ENCODE data around the gene AHR. TPM values are rescaled to one million over a fixed set of nuclear protein-coding genes. Genes with fewer than 3 reads are reported as not detected.
"Not testable (repeated sequence)": the region's sequence is repeated elsewhere in the genome, so short reads cannot be mapped to it uniquely, and the experiment has no call there.

The AHR gene
- total RNA-seq, 1 donor from 2014 or later, result 85.4 TPM

GRCh38 chr7:17339139-17339538, 40.7 kb downstream of the AHR start:
- DNase-seq (ENCODE audit: low read depth in 2 of 2), result peak in 1 of 2 donors; percentile 52

- DNase-seq (ENCODE audit: low read depth in 2 of 2), result no peak
These were observed 41.5 kb downstream of the AHR start for GRCh38 chr7:17339952-17340351.

GRCh38 chr7:17340655-17341054, 42.2 kb downstream of the AHR start:
- DNase-seq (ENCODE audit: low read depth in 2 of 2), result no peak

GRCh38 chr7:17342756-17343155, 44.3 kb downstream of the AHR start:
- DNase-seq (ENCODE audit: low read depth in 2 of 2), result no peak

GRCh38 chr7:17347401-17347800, 48.9 kb downstream of the AHR start:
- DNase-seq (ENCODE audit: low read depth in 2 of 2), result no peak

GRCh38 chr7:17348932-17349331, 50.5 kb downstream of the AHR start:
- DNase-seq (ENCODE audit: low read depth in 2 of 2), result not testable (repeated sequence)

GRCh38 chr7:17350321-17350720, 51.9 kb downstream of the AHR start:
- not testable (repeated sequence) for DNase-seq (ENCODE audit: low read depth in 2 of 2)

GRCh38 chr7:17353650-17354419, 55.4 kb downstream of the AHR start:
- DNase-seq (ENCODE audit: low read depth in 2 of 2), result not testable (repeated sequence)

DNA sequence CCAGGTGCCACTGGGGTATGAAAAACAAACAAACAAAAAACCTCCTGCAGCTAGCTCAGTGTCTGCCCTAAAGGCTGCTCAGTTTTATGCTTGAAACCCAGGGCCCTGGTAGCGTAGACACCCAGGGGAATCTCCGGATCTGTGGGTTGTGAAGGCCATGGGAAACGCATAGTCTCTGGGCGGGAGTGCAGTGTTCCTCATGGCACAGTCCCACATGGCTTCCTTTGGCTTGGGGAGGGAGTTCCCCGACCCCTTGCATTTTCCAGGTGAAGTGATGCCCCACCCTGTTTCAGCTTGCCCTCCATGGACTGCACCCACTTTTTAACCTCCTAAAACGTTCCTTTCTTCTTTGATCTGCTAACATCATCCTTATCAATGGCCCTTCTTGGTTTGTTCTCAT, 56.0 kb downstream of the AHR start:
- DNase-seq (ENCODE audit: low read depth in 2 of 2), result no peak

DNA sequence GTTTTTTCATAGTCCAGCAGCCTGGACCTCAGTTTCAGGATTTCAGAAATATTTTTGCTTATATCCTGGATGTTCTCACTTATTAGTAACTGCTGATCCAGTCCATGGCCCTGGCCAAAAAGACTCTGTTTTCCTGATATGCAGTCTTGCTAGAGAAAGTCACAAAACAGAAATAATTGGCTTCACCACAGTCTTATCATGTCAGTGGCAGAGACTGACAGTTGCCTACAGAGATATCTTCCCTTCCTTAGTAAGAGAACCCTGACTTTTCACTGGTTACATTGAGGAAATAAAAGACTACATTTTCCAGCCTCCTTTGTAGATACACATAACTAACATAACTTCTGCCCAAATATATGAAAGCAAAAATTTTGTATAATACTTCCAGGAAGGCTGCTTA, 56.6 kb downstream of the AHR start:
- DNase-seq (ENCODE audit: low read depth in 2 of 2), result no peak

DNA sequence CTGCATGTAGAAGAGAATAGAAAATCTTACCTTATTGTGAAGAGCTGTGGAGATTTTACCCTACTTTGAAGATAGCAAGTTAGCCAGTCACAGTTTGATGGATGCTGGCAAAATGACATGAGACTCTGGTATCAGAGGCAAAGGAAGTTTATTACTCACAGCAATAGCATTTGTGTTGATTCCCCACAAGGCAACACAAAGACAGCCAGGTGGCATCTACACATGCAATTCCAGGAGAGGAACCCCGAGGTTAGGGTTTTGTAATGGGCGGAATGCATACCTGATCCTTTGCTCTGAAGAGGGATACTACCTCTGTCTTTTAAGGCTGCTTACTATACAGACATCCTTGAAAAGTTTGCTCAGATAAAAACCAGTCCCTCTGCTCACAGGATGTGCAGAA, 59.5 kb downstream of the AHR start:
- no peak for DNase-seq (ENCODE audit: low read depth in 2 of 2)

DNA sequence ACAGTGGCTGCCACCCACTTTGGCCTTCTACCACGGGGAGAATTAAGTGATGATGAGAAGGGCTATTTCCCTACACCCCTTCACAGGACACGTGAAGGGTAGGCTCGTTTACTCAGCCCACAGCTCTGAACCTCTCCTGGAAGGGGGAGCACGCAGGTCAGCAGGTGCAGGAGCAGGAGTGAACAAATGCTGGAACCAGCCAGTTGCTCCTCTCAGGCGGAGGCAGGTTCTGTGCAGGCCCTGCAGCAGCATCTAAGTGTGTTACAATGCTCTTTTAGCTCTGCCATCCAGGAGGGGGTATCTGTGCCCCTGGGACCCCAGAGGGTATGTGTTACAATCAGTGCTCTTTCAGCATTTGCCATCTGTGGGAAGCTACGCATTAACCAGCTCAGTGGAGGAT, 61.2 kb downstream of the AHR start:
- DNase-seq (ENCODE audit: low read depth in 2 of 2), result no peak

- DNase-seq (ENCODE audit: low read depth in 2 of 2), result no peak
These were observed 64.1 kb downstream of the AHR start for GRCh38 chr7:17362439-17363105.

GRCh38 chr7:17364671-17365070, 66.2 kb downstream of the AHR start:
- DNase-seq (ENCODE audit: low read depth in 2 of 2), result no peak

DNA sequence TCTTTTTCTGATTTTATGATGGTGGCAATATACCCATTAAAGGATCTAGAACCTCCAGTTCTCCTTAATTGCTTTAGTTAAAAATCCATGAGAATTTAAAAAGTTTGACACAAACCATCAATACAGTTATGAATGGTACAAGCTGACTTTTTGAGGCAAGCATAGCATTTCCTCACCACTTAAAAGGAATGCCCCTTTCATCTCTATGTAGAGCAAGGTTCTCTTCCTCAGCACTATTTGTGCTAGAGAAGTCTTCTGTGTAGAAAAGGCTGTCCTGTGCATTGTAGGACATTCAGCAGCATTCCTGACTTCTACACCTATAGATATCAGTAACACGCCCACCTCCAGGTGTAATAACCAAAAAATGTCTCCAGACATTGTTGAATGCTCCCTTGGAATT, 67.3 kb downstream of the AHR start:
- no peak for DNase-seq (ENCODE audit: low read depth in 2 of 2)

DNA sequence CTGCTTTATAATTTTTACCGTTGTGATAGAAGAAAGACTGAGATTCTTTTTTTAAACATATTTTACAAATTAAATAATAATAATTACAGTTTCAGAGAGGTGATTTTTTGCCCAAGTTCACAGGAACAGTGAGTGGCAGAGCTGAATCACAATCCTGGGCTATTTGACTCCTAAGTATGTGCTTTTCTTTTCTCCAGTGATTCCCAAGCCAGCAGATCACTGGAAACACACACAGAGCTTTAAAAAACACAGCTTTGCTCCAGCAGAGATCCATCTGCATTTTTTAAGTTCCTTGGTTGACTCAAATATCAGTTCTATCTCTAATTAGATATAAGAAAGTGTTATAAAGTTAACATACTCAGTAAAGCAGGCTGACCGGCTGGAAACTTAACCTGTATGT, 69.0 kb downstream of the AHR start:
- no peak for DNase-seq (ENCODE audit: low read depth in 2 of 2)

DNA sequence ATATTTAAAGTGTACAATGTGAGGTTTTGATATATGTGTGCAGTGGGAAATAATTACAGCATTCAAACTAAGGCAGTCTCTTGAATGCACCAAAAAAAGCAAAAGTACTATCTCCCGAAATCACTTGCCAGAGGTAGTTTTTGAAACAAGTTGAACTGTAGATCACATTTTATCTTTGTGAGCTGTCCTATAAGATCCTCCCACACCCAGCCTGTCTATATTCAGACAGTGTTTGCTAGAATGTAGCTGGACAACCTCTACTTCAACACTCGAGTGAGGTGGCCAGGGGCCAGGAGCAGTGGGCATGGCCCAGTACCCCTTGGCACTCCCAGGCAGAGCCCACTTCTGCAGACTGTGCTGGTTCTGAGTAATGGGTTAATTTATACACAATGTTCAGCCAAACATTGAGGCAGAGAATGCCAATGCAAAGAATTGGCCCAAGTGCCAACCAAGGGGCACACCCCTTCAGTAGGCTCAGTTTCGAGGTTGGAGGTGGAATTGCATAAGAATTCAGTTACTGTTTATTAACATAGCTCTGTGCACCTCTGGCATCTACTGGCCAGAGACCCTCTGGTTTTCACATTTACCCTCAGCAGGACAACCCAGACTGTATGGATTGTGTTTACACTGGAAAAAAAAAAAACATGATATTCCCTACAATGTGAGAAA, 70.5 kb downstream of the AHR start:
- no peak for DNase-seq (ENCODE audit: low read depth in 2 of 2)

DNA sequence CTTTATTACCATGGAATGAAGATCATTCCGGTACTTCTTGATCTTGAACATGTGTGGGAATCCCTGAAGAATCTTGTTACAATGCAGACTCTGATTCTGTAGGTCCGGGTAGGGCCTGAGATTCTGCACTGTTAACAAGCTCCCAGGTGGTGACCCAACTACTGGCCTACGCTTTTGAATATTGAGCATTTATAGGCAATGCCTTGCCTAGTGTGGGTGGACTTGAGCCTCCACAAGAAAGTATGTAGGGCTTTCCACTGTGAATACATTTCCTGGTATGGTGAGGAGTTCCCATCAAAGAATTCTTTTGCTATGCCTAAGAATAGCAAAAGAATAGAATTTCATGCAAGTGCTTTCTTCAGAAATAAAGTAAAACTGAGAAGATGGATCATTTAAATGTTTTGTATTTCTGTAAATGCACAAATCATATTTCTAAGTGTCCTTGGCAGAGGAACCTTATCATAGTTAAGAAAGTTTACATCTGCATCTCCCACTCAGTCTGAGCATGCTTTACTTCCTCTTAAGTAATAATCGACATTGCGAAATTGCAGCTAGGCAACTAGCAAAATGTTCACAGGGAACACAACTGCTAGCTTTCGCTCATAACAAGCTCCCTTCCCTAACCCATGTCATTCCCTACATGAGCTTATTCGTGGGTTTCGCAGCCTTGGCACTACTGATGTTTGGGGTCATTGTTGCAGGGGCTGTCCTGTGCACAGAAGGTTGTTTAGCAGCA, 71.4 kb downstream of the AHR start:
- DNase-seq (ENCODE audit: low read depth in 2 of 2), result no peak

DNA sequence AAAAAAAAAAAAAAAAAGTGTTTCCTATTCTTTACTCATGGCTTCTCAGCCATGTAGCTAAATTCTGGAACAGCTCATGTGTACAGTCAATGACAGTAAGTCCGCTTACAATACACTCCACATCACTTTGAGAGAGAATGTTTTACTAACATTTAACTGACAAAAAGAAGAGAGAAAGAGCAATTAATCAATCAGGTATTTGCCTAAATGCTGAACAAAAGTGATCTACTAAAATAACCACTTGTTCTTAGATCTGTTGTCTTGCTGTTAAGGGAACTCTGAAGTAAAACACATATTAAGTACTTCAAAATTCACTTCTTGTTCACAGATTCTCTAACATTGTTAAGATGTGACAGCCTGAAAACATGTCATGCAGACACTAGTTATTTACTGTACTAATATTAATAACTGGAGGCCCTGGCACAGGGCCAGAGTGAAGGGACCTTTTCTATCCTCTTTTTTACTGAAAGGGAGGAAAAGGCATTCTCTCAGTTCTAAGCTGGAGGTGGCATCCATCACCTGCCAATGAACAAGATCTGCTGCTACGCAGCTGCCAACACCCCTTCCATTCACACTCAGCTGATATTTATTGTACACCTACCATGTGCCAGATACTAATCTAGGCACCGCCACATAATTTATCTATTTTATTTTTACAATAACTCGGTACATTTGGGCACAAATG, 72.6 kb downstream of the AHR start:
- DNase-seq (ENCODE audit: low read depth in 2 of 2), result peak in 1 of 2 donors; percentile 13

- peak; percentile 10 to 77 for DNase-seq (ENCODE audit: low read depth in 2 of 2)
These were observed 73.4 kb downstream of the AHR start for GRCh38 chr7:17371671-17372524.
